GM19328 (cell line): ENCODE measurements around the gene KIRREL3.

Source experiments
- ATAC-seq: cut with Tn5 transposase; IDR thresholded peaks from one replicate; pipeline ENCODE4 v1.9.1; 2021; ENCODE audit warnings: mild to moderate bottlenecking, moderate library complexity; ENCODE audit not compliant: unreplicated experiment

Gene KIRREL3

GRCh38 chr11:126800009-126800408, 200.6 kb downstream of the KIRREL3 start:
- ATAC-seq, result no peak

GRCh38 chr11:126797457-126798169, 203.0 kb downstream of the KIRREL3 start:
- no peak for ATAC-seq

- no peak for ATAC-seq
Measured at GRCh38 chr11:126793596-126793995, 207.0 kb downstream of the KIRREL3 start.

GRCh38 chr11:126791991-126792390, 208.6 kb downstream of the KIRREL3 start:
- no peak for ATAC-seq

- ATAC-seq, result no peak
Measured at GRCh38 chr11:126791446-126791845, 209.1 kb downstream of the KIRREL3 start.

GRCh38 chr11:126790550-126791081, 210.0 kb downstream of the KIRREL3 start:
- ATAC-seq, result no peak

- no peak for ATAC-seq
Measured at GRCh38 chr11:126782810-126783209, 217.8 kb downstream of the KIRREL3 start.

GRCh38 chr11:126781942-126782341, 218.6 kb downstream of the KIRREL3 start:
- no peak for ATAC-seq

- ATAC-seq, result no peak
Measured at GRCh38 chr11:126776119-126776518, 224.5 kb downstream of the KIRREL3 start.

GRCh38 chr11:126772267-126772666, 228.3 kb downstream of the KIRREL3 start:
- no peak for ATAC-seq

- ATAC-seq, result no peak
Measured at GRCh38 chr11:126768702-126769101, 231.9 kb downstream of the KIRREL3 start.

- no peak for ATAC-seq
Measured at GRCh38 chr11:126766440-126766839, 234.1 kb downstream of the KIRREL3 start.

- no peak for ATAC-seq
Measured at GRCh38 chr11:126765196-126765595, 235.4 kb downstream of the KIRREL3 start.

GRCh38 chr11:126764231-126764630, 236.3 kb downstream of the KIRREL3 start:
- no peak for ATAC-seq

- no peak for ATAC-seq
Measured at GRCh38 chr11:126756855-126757254, 243.7 kb downstream of the KIRREL3 start.

GRCh38 chr11:126756421-126756820, 244.1 kb downstream of the KIRREL3 start:
- no peak for ATAC-seq

GRCh38 chr11:126755526-126755925, 245.0 kb downstream of the KIRREL3 start:
- ATAC-seq, result no peak

- no peak for ATAC-seq
Measured at GRCh38 chr11:126754591-126755426, 245.8 kb downstream of the KIRREL3 start.

- no peak for ATAC-seq
Measured at GRCh38 chr11:126753990-126754389, 246.6 kb downstream of the KIRREL3 start.

- ATAC-seq, result no peak
Measured at GRCh38 chr11:126751242-126751641, 249.3 kb downstream of the KIRREL3 start.

- ATAC-seq, result no peak
Measured at GRCh38 chr11:126748793-126749192, 251.8 kb downstream of the KIRREL3 start.
